Keratinocyte (primary cell): ENCODE data around the gene G2E3. TPM values are rescaled to one million over a fixed set of nuclear protein-coding genes. Genes with fewer than 3 reads are reported as not detected.
"Not testable (repeated sequence)": the region's sequence is repeated elsewhere in the genome, so short reads cannot be mapped to it uniquely, and the experiment has no call there.

Experiments
- DNase-seq: peaks from one replicate; pipeline ENCODE4 v3.0.0-alpha.2; 2011; ENCODE audit warnings: low read depth, missing footprints, low spot score
- FAIRE-seq: peaks from 2 replicates; lab custom pipeline; 2011; peaks lifted over from hg19 to GRCh38; lab: Jason Lieb, UNC
- H2AFZ ChIP-seq: 2 replicates; pipeline ENCODE4 v1.6.0; 2012; ENCODE audit warnings: low read length, control low read depth, inconsistent platforms; ENCODE audit not compliant: control insufficient read depth
- H3K27ac ChIP-seq: 2 replicates; pipeline ENCODE4 v1.5.1; 2011; ENCODE audit warnings: low read length; ENCODE audit not compliant: control insufficient read depth, insufficient read depth
- H3K27me3 ChIP-seq: 3 replicates; pipeline ENCODE4 v1.6.0; 2011; ENCODE audit warnings: low read length; ENCODE audit not compliant: control insufficient read depth, insufficient read depth; ENCODE audit errors: extremely low read depth
- H3K36me3 ChIP-seq, 2 experiments: 2 replicates in 1 of 2; 3 replicates in 1 of 2; pipeline ENCODE4 v1.5.1; 2011; ENCODE audit warnings: low read length in 2 of 2, mild to moderate bottlenecking in 1 of 2; ENCODE audit not compliant: control insufficient read depth in 2 of 2, insufficient read depth in 2 of 2; ENCODE audit errors: extremely low read depth in 1 of 2
- H3K4me1 ChIP-seq: 3 replicates; pipeline ENCODE4 v1.5.1; 2011; ENCODE audit warnings: low read length; ENCODE audit not compliant: control insufficient read depth, insufficient read depth; ENCODE audit errors: extremely low read depth
- H3K4me2 ChIP-seq: 3 replicates; pipeline ENCODE4 v1.6.0; 2011; ENCODE audit warnings: low read depth, low read length; ENCODE audit not compliant: control insufficient read depth, insufficient read depth; ENCODE audit errors: extremely low read depth
- H3K4me3 ChIP-seq, 3 experiments: fragments of 200-600 bp in 1 of 3; sonication (generic) in 1 of 3; 2 replicates in 2 of 3; 3 replicates in 1 of 3; pipeline ENCODE4 v1.5.1; 2011 to 2016; ENCODE audit warnings: low read length in 3 of 3, mild to moderate bottlenecking in 3 of 3, control low read depth in 2 of 3, inconsistent platforms in 1 of 3, low read depth in 1 of 3, mixed read lengths in 1 of 3, mixed run types in 1 of 3, moderate library complexity in 1 of 3; ENCODE audit not compliant: control insufficient read depth in 2 of 3, insufficient read depth in 2 of 3; ENCODE audit errors: extremely low read depth in 1 of 3
- H3K79me2 ChIP-seq: 2 replicates; pipeline ENCODE4 v1.6.0; 2012; ENCODE audit warnings: low read length; ENCODE audit not compliant: control insufficient read depth, insufficient read depth
- H3K9ac ChIP-seq: 3 replicates; pipeline ENCODE4 v1.6.0; 2011; ENCODE audit warnings: low read length; ENCODE audit not compliant: control insufficient read depth, insufficient read depth; ENCODE audit errors: extremely low read depth
- H3K9me1 ChIP-seq: 3 replicates; pipeline ENCODE4 v1.6.0; 2011; ENCODE audit warnings: low read length; ENCODE audit not compliant: control insufficient read depth, insufficient read depth; ENCODE audit errors: extremely low read depth
- H3K9me3 ChIP-seq: 2 replicates; pipeline ENCODE4 v1.5.1; 2012; ENCODE audit warnings: low read depth, low read length; ENCODE audit not compliant: control insufficient read depth
- H4K20me1 ChIP-seq: 3 replicates; pipeline ENCODE4 v1.6.0; 2011; ENCODE audit warnings: low read length; ENCODE audit not compliant: control insufficient read depth, insufficient read depth; ENCODE audit errors: extremely low read depth
- CTCF ChIP-seq, 3 experiments: IDR thresholded peaks in 1 of 3; conservative IDR thresholded peaks in 1 of 3; optimal IDR thresholded peaks in 1 of 3; 2 replicates in 2 of 3; 3 replicates in 1 of 3; pipeline versions ENCODE3 to v1.5.1; 2011; ENCODE audit warnings: low read length in 3 of 3, mild to moderate bottlenecking in 3 of 3, moderate library complexity in 2 of 3, control low read depth in 1 of 3, inconsistent platforms in 1 of 3; ENCODE audit not compliant: insufficient read depth in 2 of 3; ENCODE audit errors: extremely low read depth in 1 of 3
- EZH2 ChIP-seq: IDR thresholded peaks from one replicate; pipeline ENCODE4 v1.6.1; 2012; ENCODE audit warnings: inconsistent platforms, mild to moderate bottlenecking, low read length, moderate library complexity
- dilution Hi-C: fragments of 300-500 bp; cut with MboI; formaldehyde crosslinking; loops from one replicate; pipeline ENCODE4 v1.7.0; 2020; ENCODE audit warnings: low sequenced_read_pairs; ENCODE audit not compliant: extremely low pct_ligation_motif_present
- polyA plus RNA-seq, 5 experiments: library from polyadenylated mRNA; depleted of rRNA in 3 of 5; stranded (reverse) in 3 of 5; stranded (forward) in 1 of 5; unstranded in 1 of 5; fragments of >200 nt; gene quantifications; 1 replicate in 1 of 5; 2 replicates in 3 of 5; 3 replicates in 1 of 5; pipeline versions ENCODE4 v1.2.1 to v1.2.3, GENCODE V29; 2011 to 2012; ENCODE audit warnings: missing spikeins in 2 of 5, low read depth in 1 of 5, low replicate concordance in 1 of 5

G2E3 gene
- polyA plus RNA-seq, 1 donor (not counting 4 experiments of a cell fraction or from before 2014, with no cell fraction given): 24.3 TPM

- FAIRE-seq: no peak
- H3K9me3 ChIP-seq: no peaks in the 10 kb centered on the region
- dilution Hi-C loops: no loop called here
Measured at GRCh38 chr14:30541318-30541717, 17.6 kb upstream of the G2E3 start.

DNA sequence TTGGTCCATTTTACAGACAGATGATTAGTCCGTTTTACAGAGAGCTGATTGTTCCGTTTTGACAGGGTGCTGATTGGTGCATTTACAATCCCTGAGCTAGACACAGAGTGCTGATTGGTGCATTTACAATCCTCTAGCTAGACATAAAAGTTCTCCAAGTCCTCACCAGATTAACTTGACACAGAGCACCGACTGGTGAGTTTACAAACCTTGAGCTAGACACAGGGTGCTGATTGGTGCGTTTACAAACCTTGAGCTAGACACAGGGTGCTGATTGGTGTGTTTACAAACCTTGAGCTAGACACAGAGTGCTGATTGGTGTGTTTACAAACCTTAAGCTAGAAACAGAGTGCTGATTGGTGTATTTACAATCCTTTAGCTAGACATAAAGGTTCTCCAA lies 12.2 kb upstream of the G2E3 start:
- H3K36me3 ChIP-seq, H4K20me1 ChIP-seq, FAIRE-seq, H3K4me2 ChIP-seq, dilution Hi-C loops, H3K27me3 ChIP-seq, H3K79me2 ChIP-seq, H3K9me1 ChIP-seq, H3K9ac ChIP-seq, H3K9me3 ChIP-seq, H3K4me3 ChIP-seq, H2AFZ ChIP-seq, H3K27ac ChIP-seq, DNase-seq: not testable (repeated sequence)
- peaks cover 19% of the 10 kb centered on the region for H3K4me1 ChIP-seq

More at GRCh38 chr14:30541318-30541717, 17.6 kb upstream of the G2E3 start:
- no peak overlapping the region for H3K27ac ChIP-seq
- no peak overlapping the region for H3K4me2 ChIP-seq
- no peak for TF ChIP-seq CTCF (optimal IDR thresholded peaks at IDR 0.05 in 1 of 3, IDR thresholded peaks at IDR 0.05 in 1 of 3, conservative IDR thresholded peaks at IDR 0.05 in 1 of 3; ENCODE audit: extremely low read depth in 1 of 3, insufficient read depth in 2 of 3, low read length in 3 of 3)
- TF ChIP-seq EZH2: no peak
- H3K36me3 ChIP-seq: no peaks in the 10 kb centered on the region
- no peak overlapping the region for H2AFZ ChIP-seq
- DNase-seq: no peak
- no peaks in the 10 kb centered on the region for H4K20me1 ChIP-seq
- no peaks in the 10 kb centered on the region for H3K9me1 ChIP-seq
- H3K27me3 ChIP-seq: no peaks in the 10 kb centered on the region
- H3K9ac ChIP-seq: no peak overlapping the region
- no peaks in the 10 kb centered on the region for H3K79me2 ChIP-seq
- no peak overlapping the region for H3K4me3 ChIP-seq
- no peaks in the 10 kb centered on the region for H3K4me1 ChIP-seq

- H3K9ac ChIP-seq: no peak overlapping the region
- no peak for DNase-seq
- no peaks in the 10 kb centered on the region for H3K9me3 ChIP-seq
- no peak overlapping the region for H2AFZ ChIP-seq
- dilution Hi-C loops: no loop called here
- no peaks in the 10 kb centered on the region for H3K79me2 ChIP-seq
- no peak for FAIRE-seq
- no peak overlapping the region for H3K27ac ChIP-seq
- no peaks in the 10 kb centered on the region for H3K36me3 ChIP-seq
- peaks cover 20% of the 10 kb centered on the region for H3K4me1 ChIP-seq
- no peaks in the 10 kb centered on the region for H3K9me1 ChIP-seq
- H3K4me2 ChIP-seq: no peak overlapping the region
- no peaks in the 10 kb centered on the region for H4K20me1 ChIP-seq
- TF ChIP-seq CTCF (optimal IDR thresholded peaks at IDR 0.05 in 1 of 3, IDR thresholded peaks at IDR 0.05 in 1 of 3, conservative IDR thresholded peaks at IDR 0.05 in 1 of 3; ENCODE audit: extremely low read depth in 1 of 3, insufficient read depth in 2 of 3, low read length in 3 of 3): no peak
- no peak overlapping the region for H3K4me3 ChIP-seq
- H3K27me3 ChIP-seq: no peaks in the 10 kb centered on the region
Measured at GRCh38 chr14:30547388-30548048, 11.4 kb upstream of the G2E3 start.
